Anterior cingulate cortex (tissue), 58 donors: ENCODE results near the gene LNP1.

Experiments
- DNase-seq, 58 donors: peaks; one replicate each; lab custom pipeline; 2025; lab: John Stamatoyannopoulos, UW

The LNP1 gene

GRCh38 chr3:100396967-100397366 is 4.4 kb upstream of the LNP1 start:
- no peak for DNase-seq

DNA sequence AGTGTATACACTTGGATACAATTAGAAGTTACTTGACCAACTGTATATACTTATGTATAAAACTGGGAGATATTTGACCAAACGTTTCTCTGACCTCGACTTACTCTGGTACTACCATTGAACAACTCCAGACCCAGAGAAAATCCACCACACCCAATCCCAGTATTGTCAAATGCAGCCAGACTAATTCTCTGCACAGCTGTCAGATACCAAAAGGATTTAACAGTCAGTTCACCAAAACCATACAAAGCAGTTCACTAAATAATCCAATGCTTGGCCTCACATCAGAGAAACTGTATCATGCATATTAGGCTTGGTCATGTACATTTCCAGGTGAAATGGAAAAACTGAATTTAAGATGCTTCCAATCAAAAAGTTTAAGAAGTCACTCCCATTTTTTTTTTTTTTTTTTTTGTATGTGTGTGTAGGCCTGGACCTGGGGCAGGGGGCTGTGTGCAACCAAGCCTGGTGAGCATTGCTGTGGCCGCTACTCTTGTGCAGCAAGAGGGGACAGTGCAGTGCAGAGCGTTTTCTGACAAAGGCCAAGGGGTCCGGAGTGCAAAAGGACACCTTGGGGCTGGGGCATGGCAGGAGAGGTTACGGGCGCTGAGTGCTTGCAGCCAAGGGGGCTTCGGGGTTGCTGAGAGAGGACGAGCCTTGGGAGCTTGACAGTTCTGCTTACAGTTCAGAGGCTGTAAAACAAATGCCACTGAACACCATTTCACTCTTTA is 1.8 kb upstream of the LNP1 start:
- no peak for DNase-seq

DNA sequence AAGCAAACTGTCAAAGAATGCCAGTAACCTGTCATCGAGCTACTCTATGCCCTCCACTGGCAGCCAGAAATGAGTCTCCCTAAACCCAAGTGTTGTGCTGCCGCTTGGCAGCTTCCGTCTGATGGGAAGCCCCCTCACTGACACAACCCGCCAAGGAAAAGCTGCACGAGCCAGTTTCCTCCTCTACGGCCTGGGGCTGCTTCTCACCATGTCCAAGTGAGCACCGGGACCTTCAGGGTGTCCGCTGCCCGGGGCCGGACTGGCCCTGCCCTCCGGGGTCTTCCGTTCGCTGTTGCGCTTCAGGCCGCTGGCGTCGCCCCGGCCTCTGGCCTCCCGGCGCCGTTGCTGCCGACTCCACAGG is 940 bp upstream of the LNP1 start:
- peak in 5 of 58 donors; percentile 12 to 51 (median 24) for DNase-seq

DNA sequence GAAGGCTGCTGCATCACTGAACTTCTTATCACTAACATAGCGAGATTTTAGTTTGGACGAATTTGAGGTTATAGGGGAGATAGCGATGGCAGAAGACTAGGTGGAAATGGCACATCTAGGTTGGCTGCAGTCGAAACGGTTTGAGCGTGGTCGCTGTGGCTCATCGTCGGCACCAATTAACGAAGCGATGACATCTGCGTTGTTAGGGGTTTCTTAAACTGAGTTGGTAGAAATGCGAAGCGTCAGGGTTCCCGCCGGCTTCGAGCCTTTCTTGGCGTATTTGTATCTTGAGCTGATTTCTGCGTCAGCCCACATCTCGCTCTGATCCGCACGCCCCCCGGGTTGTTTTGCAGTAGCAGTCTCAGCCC is 319 bp downstream of the LNP1 start:
- peak in 39 of 58 donors; percentile 11 to 76 (median 46) for DNase-seq

- DNase-seq = no peak
Measured at GRCh38 chr3:100402256-100402655, 917 bp downstream of the LNP1 start.

DNA sequence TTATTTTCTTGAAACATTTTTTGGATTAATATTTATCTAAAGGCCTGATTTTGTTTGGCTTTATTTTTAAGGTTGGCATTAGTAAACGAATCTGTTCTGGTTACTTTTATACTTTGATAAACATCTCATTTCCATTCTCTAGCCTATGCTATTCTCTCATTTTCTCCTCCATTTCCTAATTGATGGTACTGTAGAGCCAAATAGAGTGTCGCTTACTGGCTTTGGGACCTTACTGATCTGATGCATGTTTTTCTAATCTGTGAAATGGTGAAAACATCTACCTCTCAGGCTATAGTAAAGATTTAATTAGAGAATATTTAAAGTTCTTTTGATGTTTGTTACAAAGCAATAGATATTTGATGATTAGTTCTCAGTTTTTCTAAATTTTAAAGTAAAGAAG is 1.6 kb downstream of the LNP1 start:
- no peak for DNase-seq

DNA sequence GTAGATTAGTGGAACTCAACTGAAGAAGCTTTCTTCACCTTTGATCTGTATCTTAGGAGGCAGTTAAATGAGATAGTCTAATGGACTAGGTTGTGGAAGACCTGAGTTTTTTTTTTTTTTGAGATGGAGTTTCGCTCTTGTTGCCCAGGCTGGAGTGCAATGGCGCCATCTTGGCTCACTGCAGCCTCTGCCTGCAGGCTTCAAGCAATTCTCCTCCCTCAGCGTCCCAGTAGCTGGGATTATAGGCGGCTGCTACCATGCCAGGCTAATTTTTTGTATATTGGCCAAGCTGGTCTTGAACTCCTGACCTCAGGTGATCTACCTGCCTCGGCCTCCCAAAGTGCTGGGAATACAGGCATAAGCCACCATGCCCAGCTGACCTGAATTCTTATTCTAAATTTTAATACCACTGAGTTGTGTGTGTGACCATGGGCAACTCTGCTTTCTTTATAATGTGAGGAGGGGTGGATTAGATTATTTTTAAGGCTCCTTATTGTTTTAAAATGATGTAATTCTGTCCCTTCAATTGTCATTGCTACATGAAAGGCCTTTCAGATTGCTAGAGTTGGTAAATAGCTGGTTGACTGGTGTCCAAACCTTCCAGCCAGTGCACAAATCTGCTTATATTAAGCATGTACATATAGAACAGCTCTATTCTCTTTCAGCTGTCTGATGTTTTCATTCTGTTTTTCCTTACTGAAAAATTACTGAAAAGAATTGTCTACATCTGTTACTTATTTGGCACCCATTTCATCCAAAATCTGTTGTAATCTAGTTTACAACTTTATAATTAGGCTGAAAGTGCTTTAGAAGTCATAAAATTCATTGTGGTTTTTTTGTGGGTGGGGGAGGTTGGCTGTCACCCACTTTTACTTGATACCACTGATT is 2.3 kb downstream of the LNP1 start:
- peak in 1 of 58 donors; percentile 2 for DNase-seq

- DNase-seq = no peak
Measured at GRCh38 chr3:100404250-100404548, 2.9 kb downstream of the LNP1 start.

GRCh38 chr3:100407164-100407563 is 5.8 kb downstream of the LNP1 start:
- DNase-seq = no peak

DNA sequence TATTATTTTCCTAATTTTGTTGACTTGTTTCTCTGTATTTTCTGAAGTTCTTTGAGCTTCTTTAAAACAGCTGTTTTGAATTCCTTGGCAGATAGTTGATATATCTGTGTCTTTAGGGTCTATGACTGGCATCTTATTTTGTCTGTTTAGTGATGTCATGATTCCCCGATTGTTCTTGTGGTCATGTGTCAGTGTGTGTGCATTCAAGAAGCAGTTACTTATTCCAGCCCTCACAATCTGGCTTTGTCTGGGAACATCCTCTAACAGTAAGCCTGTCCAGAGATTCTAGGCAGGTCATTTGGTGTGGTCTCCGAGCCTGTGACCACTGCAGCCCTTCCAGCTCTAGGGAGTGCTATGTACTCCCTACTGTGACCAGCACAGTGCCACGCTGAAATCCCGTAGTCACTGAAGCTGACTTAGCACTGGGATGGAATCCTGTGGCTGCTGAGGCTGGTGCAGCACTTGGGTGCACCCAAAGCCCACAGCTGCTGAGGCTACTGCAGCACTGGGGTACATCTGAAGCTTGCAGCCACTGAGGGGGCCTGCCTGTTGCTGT is 6.7 kb downstream of the LNP1 start:
- DNase-seq = no peak

- DNase-seq = no peak
Measured at GRCh38 chr3:100411091-100411982, 10.0 kb downstream of the LNP1 start.

DNA sequence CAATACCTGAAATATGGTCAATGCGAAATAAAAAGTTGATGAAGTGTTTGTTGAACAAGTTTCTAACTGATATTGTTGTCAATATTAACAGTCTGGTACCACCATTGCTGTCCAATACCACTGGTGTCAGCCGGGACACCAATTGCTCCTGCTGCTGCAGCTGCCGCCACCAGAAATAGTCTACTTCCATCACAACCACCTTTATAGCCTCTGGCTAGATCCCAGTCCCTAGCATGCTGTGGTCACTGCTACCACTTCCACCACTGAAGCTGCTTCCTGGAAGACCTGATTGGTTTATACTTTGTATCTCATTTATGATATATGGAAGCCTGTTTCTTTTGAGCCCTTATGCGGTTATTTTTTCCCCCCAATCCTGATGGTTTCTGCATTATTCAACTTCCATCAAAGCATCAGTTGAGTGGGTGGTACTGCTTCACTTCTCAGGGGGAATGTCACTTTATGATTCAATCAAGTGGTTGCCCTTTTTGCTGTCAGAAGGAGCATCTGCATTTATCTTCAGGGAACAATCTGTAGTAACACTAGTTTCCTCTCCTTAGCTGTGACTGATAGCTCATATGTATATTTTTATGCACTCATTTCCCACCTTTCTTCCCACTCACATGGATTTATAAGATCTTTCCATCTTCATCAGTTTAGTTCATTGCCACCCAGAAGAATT is 11.7 kb downstream of the LNP1 start:
- DNase-seq = peak in 1 of 58 donors; percentile 1

GRCh38 chr3:100413613-100414012 is 12.3 kb downstream of the LNP1 start:
- DNase-seq = no peak

- no peak for DNase-seq
Measured at GRCh38 chr3:100416176-100416575, 14.8 kb downstream of the LNP1 start.

- DNase-seq = no peak
Measured at GRCh38 chr3:100416863-100417262, 15.5 kb downstream of the LNP1 start.

DNA sequence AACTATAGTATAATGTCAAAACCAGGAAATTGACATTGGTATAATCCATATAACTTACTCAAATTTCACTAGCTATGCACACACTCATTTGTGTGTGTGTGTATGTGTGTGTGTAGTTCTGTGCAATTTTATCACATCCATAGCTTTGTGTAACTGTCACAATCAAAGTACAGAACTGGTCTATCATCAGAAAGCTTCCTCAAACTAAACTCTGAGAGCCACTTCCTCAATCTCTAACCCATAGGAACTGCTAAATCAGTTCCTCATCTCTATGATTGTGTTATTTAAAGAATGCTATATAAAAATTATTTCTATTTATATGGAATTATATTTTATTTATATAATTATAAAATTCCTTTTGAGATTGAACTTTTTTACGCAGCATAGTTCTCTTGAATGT is 18.1 kb downstream of the LNP1 start:
- no peak for DNase-seq

DNA sequence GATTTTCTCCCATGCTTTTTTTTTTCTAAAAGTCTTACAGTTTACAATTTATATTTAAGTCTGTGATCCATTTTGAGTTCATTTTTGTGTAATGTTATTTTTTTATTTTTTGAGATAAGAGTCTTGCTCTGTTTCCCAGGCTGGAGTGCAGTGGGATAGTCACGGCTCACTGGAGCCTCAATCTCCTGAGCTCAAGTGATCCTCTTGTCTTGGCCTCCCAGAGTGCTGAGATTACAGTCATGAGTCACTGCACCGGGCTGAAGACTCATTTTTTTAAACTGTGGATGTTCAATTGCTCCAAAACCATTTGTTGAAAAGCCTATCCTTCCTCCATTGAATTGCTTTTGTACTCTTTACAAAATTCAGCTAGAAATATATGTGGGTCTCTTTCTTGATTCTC is 19.5 kb downstream of the LNP1 start:
- no peak for DNase-seq

DNA sequence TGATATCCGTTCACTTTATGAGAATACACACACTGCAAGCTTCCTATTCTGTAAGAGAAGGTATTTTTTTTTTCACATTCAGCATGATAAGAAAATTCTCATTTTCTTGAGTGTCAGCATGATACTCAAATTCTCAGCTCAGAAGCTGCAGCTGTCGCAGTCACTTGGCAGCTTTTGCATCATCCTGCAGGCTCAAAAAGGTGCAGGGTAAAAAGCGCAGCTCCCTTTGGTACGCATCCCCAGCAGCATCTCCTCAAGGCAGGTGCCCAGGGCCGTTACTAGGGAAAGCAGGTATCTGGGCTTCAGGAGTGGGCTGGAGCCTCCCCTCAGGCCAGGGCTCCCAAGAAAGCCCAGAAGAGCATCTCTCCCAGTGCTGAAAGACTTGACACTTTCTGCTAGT is 22.3 kb downstream of the LNP1 start:
- no peak for DNase-seq

DNA sequence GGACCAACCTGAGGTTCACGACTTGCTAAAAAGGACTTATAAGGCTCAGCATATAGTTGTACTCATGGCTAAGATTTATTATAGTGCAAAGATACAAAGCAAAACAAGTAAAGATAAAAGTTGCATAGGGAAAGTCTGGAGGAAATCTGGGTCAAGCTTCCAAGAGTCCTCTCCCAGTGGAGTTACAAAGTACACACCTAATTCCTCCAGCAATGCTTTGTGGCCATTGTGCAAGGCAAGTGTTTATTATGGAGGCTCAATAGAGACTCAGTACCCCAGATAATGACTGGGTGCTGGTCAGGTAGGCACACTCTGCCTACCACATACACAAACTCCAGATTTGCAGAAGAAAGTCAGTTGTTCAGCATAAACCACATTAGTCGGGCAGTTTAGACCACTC is 22.9 kb downstream of the LNP1 start:
- no peak for DNase-seq

- DNase-seq = no peak
Measured at GRCh38 chr3:100425316-100425715, 24.0 kb downstream of the LNP1 start.
